HepG2 (cell line): Measurements from ENCODE around the gene OR52K1. TPM values are rescaled to one million over a fixed set of nuclear protein-coding genes. Genes with fewer than 3 reads are reported as not detected.

Source experiments
- ATAC-seq: fragments of 200-7000 bp; cut with Tn5 transposase; 3 replicates; pipeline ENCODE4 v1.9.1; 2020; ENCODE audit warnings: mild to moderate bottlenecking, moderate library complexity
- BruUV-seq: library from RNA; stranded (reverse); fragments of 400-500 nt; replicated peaks from 2 replicates; lab custom pipeline; 2021; lab: Mats Ljungman, UMichigan
- CTCF ChIA-PET: fragments of 300-600 bp; formaldehyde crosslinking; extraction: SDS; loops from one replicate; lab custom pipeline; 2021; ENCODE audit warnings: low total read pairs, inconsistent platforms, low intra/inter-chr PET ratio; lab: Yijun Ruan, JAX
- POLR2A ChIA-PET: fragments of 350-600 bp; sonication (Branson Sonifier 250); formaldehyde crosslinking; loops from one replicate; lab custom pipeline; 2020; ENCODE audit warnings: antibody characterized with exemption, inconsistent platforms; lab: Yijun Ruan, JAX
- DNase-seq: peaks from one replicate; pipeline ENCODE4 v3.0.0-alpha.2; 2015; ENCODE audit warnings: low spot score
- FAIRE-seq: peaks from 3 replicates; lab custom pipeline; 2011; peaks lifted over from hg19 to GRCh38; lab: Jason Lieb, UNC
- H2AFZ ChIP-seq: one replicate; pipeline ENCODE4 v1.6.1; 2011; ENCODE audit warnings: low read length, inconsistent platforms
- H3K27ac ChIP-seq: fragments of 300-600 bp; 3 replicates; pipeline ENCODE4 v1.8.0; 2011; ENCODE audit warnings: mixed run types, mild to moderate bottlenecking, mixed read lengths, low read length, inconsistent platforms; ENCODE audit not compliant: insufficient read depth; ENCODE audit errors: extremely low read length
- H3K27me3 ChIP-seq, 2 experiments: fragments of 200-600 bp in 1 of 2; 2 replicates in 1 of 2; 3 replicates in 1 of 2; pipeline versions ENCODE4 v1.6.0 to v1.8.0; 2011; ENCODE audit warnings: low read length in 2 of 2, mild to moderate bottlenecking in 2 of 2, moderate library complexity in 2 of 2, inconsistent platforms in 1 of 2; ENCODE audit not compliant: insufficient read depth in 2 of 2, control insufficient read depth in 1 of 2
- H3K36me3 ChIP-seq, 2 experiments: fragments of 200-600 bp in 1 of 2; replicated peaks in 1 of 2; 2 replicates in 1 of 2; 3 replicates in 1 of 2; pipeline versions ENCODE4 v1.5.1 to v1.8.0; 2011; ENCODE audit warnings: low read length in 2 of 2, inconsistent platforms in 1 of 2; ENCODE audit not compliant: insufficient read depth in 2 of 2, control insufficient read depth in 1 of 2
- H3K4me1 ChIP-seq: 2 replicates; pipeline ENCODE4 v1.5.1; 2012; ENCODE audit warnings: low read length, inconsistent platforms; ENCODE audit not compliant: insufficient read depth
- H3K4me2 ChIP-seq: 2 replicates; pipeline ENCODE4 v1.6.0; 2011; ENCODE audit warnings: low read depth, low read length, inconsistent platforms
- H3K4me3 ChIP-seq, 3 experiments: fragments of 200-600 bp in 1 of 3; sonication (generic), shearing (Covaris generic) in 1 of 3; replicated peaks in 1 of 3; 2 replicates each; pipeline ENCODE4 v1.5.1; 2011 to 2016; ENCODE audit warnings: low read length in 3 of 3, inconsistent platforms in 2 of 3, low read depth in 2 of 3, mild to moderate bottlenecking in 2 of 3, control low read depth in 1 of 3, mixed read lengths in 1 of 3; ENCODE audit not compliant: insufficient read depth in 1 of 3
- H3K79me2 ChIP-seq: one replicate; pipeline ENCODE4 v1.6.1; 2011; ENCODE audit warnings: low read length, inconsistent platforms; ENCODE audit not compliant: insufficient read depth
- H3K9ac ChIP-seq: 2 replicates; pipeline ENCODE4 v1.6.0; 2011; ENCODE audit warnings: mild to moderate bottlenecking, low read depth, low read length, inconsistent platforms; ENCODE audit not compliant: insufficient read depth
- H3K9me3 ChIP-seq: 2 replicates; pipeline ENCODE4 v1.5.1; 2012; ENCODE audit warnings: mild to moderate bottlenecking, low read length
- H4K20me1 ChIP-seq: 2 replicates; pipeline ENCODE4 v1.6.0; 2011; ENCODE audit warnings: inconsistent platforms, mild to moderate bottlenecking, low read length, moderate library complexity; ENCODE audit not compliant: insufficient read depth
- ARID4A ChIP-seq: sonication (generic); formaldehyde crosslinking; IDR thresholded peaks from 2 replicates; pipeline ENCODE4 v1.5.0; 2020; ENCODE audit warnings: mild to moderate bottlenecking, missing genetic modification reagents, borderline replicate concordance
- DNMT1 ChIP-seq: sonication (generic); formaldehyde crosslinking; IDR thresholded peaks from 2 replicates; pipeline ENCODE4 v1.5.1; 2020; ENCODE audit warnings: mild to moderate bottlenecking, missing genetic modification reagents
- ELF4 ChIP-seq: sonication (generic); formaldehyde crosslinking; IDR thresholded peaks from 2 replicates; pipeline ENCODE4 v1.5.0; 2020; ENCODE audit warnings: missing genetic modification reagents, mild to moderate bottlenecking, moderate library complexity, borderline replicate concordance
- KDM5A ChIP-seq: fragments of 200-600 bp; sonication (generic); IDR thresholded peaks from 2 replicates; pipeline ENCODE4 v1.7.0; 2018; ENCODE audit warnings: antibody characterized with exemption, mild to moderate bottlenecking, low read length, borderline replicate concordance
- TBP ChIP-seq: sonication (generic); formaldehyde crosslinking; IDR thresholded peaks from 2 replicates; pipeline ENCODE4 v1.5.0; 2020; ENCODE audit warnings: missing genetic modification reagents
- TOPORS ChIP-seq: sonication (generic); formaldehyde crosslinking; IDR thresholded peaks from 2 replicates; pipeline ENCODE4 v1.8.0; 2023; ENCODE audit warnings: mild to moderate bottlenecking, missing genetic modification reagents
- ZFAT ChIP-seq: sonication (generic); formaldehyde crosslinking; conservative IDR thresholded peaks from 2 replicates; pipeline ENCODE4 v1.8.1; 2023; ENCODE audit warnings: missing genetic modification reagents, inconsistent platforms
- ZFP62 ChIP-seq: sonication (generic); formaldehyde crosslinking; IDR thresholded peaks from 2 replicates; pipeline ENCODE4 v1.4.0; 2020; ENCODE audit warnings: missing genetic modification reagents
- ZNF136 ChIP-seq: sonication (generic); formaldehyde crosslinking; IDR thresholded peaks from 2 replicates; pipeline ENCODE4 v1.8.1; 2022; ENCODE audit warnings: low read depth, mild to moderate bottlenecking, moderate library complexity, missing genetic modification reagents
- ZNF281 ChIP-seq: sonication (generic); formaldehyde crosslinking; IDR thresholded peaks from 2 replicates; pipeline ENCODE4 v1.4.0; 2020; ENCODE audit warnings: missing genetic modification reagents, borderline replicate concordance
- ZNF710 ChIP-seq: sonication (generic); formaldehyde crosslinking; IDR thresholded peaks from 2 replicates; pipeline ENCODE4 v1.5.0; 2020; ENCODE audit warnings: mild to moderate bottlenecking, missing genetic modification reagents, borderline replicate concordance
- ZNF781 ChIP-seq: sonication (generic); formaldehyde crosslinking; IDR thresholded peaks from 2 replicates; pipeline ENCODE4 v1.5.1; 2020; ENCODE audit warnings: borderline replicate concordance, mild to moderate bottlenecking, missing genetic modification reagents; ENCODE audit errors: not compliant biosample characterization
- ZNF792 ChIP-seq: IDR thresholded peaks from 2 replicates; pipeline ENCODE4 v1.6.1; 2016
- WGBS: methylation state at CpG from one replicate; pipeline ENCODE4 v1.1.6; 2017; ENCODE audit warnings: low lambda C conversion rate; 5-methylcytosine and 5-hydroxymethylcytosine counted together
- in situ Hi-C: cut with HindIII; loops from 2 replicates; pipeline ENCODE4 v1.10.0; 2017; ENCODE audit warnings: low pct_unique_long_range_greater_than_20kb; ENCODE audit not compliant: extremely low pct_ligation_motif_present
- intact Hi-C: fragments of 100-400 bp; cut with micrococcal nuclease; formaldehyde crosslinking; loops from one replicate; pipeline ENCODE4 v1.10.0; 2022; ENCODE audit not compliant: unreplicated experiment
- polyA plus RNA-seq, 8 experiments: library from polyadenylated mRNA; depleted of rRNA in 3 of 8; stranded (reverse) in 7 of 8; unstranded in 1 of 8; fragments of >200 nt; fragmentation: Illumina TruSeq in 4 of 8; extraction: Trizol in 4 of 8; gene quantifications; 2 replicates each; pipeline versions ENCODE4 v1.2.1 to v1.2.3, GENCODE V29; 2011 to 2016; ENCODE audit warnings: low read depth in 4 of 8, missing spikeins in 1 of 8, mixed read lengths in 1 of 8; ENCODE audit not compliant: insufficient read depth in 1 of 8
- total RNA-seq, 5 experiments: library from RNA; depleted of rRNA; stranded (reverse); fragments of >200 nt; fragmentation: Illumina TruSeq; extraction: Trizol; gene quantifications; 2 replicates each; pipeline ENCODE4 v1.2.3, GENCODE V29; 2016; ENCODE audit warnings: low read depth in 1 of 5

The OR52K1 gene
- total and polyA plus RNA-seq, 2 of the 13 experiments (the other 11 are each of a cell fraction or from before 2014, with no cell fraction given), result not detected

GRCh38 chr11:4522752-4523151 lies 40.3 kb downstream of the OR52K1 start (continued):
- no peak for TF ChIP-seq DNMT1
- TF ChIP-seq TBP (CRISPR knock-in tag), result no peak
- TF ChIP-seq ELF4 (CRISPR knock-in tag), result no peak
- no peak for TF ChIP-seq ZFAT (CRISPR knock-in tag)

- no peaks in the 10 kb centered on the region for H3K36me3 ChIP-seq
- ATAC-seq, result no peak
- no peak overlapping the region for H3K27ac ChIP-seq
- no peak overlapping the region for H3K4me3 ChIP-seq
- no peaks in the 10 kb centered on the region for H3K9me3 ChIP-seq
- DNase-seq, result no peak
- no peak overlapping the region for H3K9ac ChIP-seq
- POLR2A ChIA-PET, result no interaction called here
- H3K79me2 ChIP-seq, result no peaks in the 10 kb centered on the region
- CTCF ChIA-PET, result no interaction called here
- intact Hi-C loops, result no loop called here
- in situ Hi-C loops, result no loop called here
- no peaks in the 10 kb centered on the region for H3K4me1 ChIP-seq
- no peak overlapping the region for H2AFZ ChIP-seq
- WGBS, result 0% methylated on average over 1 of the region's 1 CpG
- H3K27me3 ChIP-seq, result peaks cover 0 to 5% of the 10 kb centered on the region in 2 experiments; a peak in 1 of 5 replicates
- H3K4me2 ChIP-seq, result no peak overlapping the region
- H4K20me1 ChIP-seq, result no peaks in the 10 kb centered on the region
- BruUV-seq, result no TSS peak
- FAIRE-seq, result no peak
- TF ChIP-seq ZNF281 (CRISPR knock-in tag), result no peak
- no peak for TF ChIP-seq ARID4A
- TF ChIP-seq KDM5A, result no peak
- no peak for TF ChIP-seq ZNF710 (CRISPR knock-in tag)
- TF ChIP-seq TOPORS (CRISPR knock-in tag), result no peak
- TF ChIP-seq ZNF792, result no peak
- TF ChIP-seq ZNF781, result no peak
- no peak for TF ChIP-seq ZNF136 (CRISPR knock-in tag)
- no peak for TF ChIP-seq ZFP62 (CRISPR knock-in tag)
Observed at GRCh38 chr11:4523666-4524065, 41.2 kb downstream of the OR52K1 start.
